Type B pancreatic cell (in vitro differentiated cells): ENCODE data around the gene ADAMTS6. TPM values are rescaled to one million over a fixed set of nuclear protein-coding genes. Genes with fewer than 3 reads are reported as not detected.
"Not testable (repeated sequence)": the region's sequence is repeated elsewhere in the genome, so short reads cannot be mapped to it uniquely, and the experiment has no call there.

Source experiments
- DNase-seq: peaks from one replicate; pipeline ENCODE4 v3.0.0; 2021; ENCODE audit warnings: mixed read lengths; ENCODE audit not compliant: unreplicated experiment; ENCODE audit errors: extremely low spot score
- H3K27ac Mint-ChIP-seq: 2 replicates; pipeline ENCODE4 v1.8.0; 2021; ENCODE audit warnings: mild to moderate bottlenecking, mixed read lengths
- H3K27me3 Mint-ChIP-seq: 2 replicates; pipeline ENCODE4 v1.8.0; 2021; ENCODE audit warnings: mixed read lengths
- H3K36me3 Mint-ChIP-seq: 2 replicates; pipeline ENCODE4 v1.8.0; 2021; ENCODE audit warnings: mixed read lengths
- H3K4me1 Mint-ChIP-seq: one replicate; pipeline ENCODE4 v1.8.0; 2021; ENCODE audit warnings: mixed read lengths; ENCODE audit not compliant: unreplicated experiment
- H3K4me3 Mint-ChIP-seq: 2 replicates; pipeline ENCODE4 v1.8.0; 2021; ENCODE audit warnings: mild to moderate bottlenecking, mixed read lengths
- H3K9me3 Mint-ChIP-seq: 2 replicates; pipeline ENCODE4 v1.8.0; 2021; ENCODE audit warnings: mixed read lengths
- total RNA-seq: library from RNA; stranded (reverse); gene quantifications from 2 replicates; pipeline ENCODE4 v1.2.1, GENCODE V29; 2021; ENCODE audit warnings: low replicate concordance
- TF ChIP-seq, protein P1 (sequence below): fragments of 200-600 bp; sonication (generic); conservative IDR thresholded peaks from 2 replicates; pipeline ENCODE4 v1.5.0; 2021; ENCODE audit warnings: antibody characterized with exemption, mild to moderate bottlenecking

Gene ADAMTS6
- total RNA-seq, 1 donor from 2014 or later, result 4.2 TPM

DNA sequence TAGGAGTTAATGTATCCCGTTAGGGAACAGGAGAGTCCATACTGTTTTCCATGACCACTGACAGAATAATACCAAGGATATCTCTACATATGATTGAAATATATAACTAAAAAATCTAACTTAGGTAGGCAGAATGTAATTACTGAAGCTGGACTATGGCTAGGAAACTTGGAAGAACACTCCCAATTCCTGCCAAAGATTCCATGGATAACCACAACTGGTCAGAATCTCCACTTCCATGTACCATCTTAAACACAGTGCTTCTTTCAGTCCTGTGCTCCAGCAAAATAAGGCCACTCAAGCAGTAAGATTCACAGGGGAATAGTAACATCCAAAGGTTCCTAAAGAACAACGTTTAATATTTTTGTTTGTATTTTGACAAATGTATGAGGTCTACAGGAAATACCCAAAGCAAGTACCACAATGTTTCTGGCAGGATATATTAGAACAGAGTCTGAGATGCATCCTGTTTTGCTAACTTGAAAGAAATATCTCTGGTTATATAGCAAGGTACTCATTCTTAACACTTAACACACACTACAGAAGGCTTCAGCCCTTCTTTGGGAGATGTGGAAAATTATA, 295.0 kb downstream of the ADAMTS6 start:
- Mint-ChIP-seq H3K27ac (no peak overlapping the region), H3K4me3 (no peak overlapping the region), H3K4me1 (peaks cover 5% of the 10 kb centered on the region), H3K9me3 (no peaks in the 10 kb centered on the region), H3K36me3 (no peaks in the 10 kb centered on the region), H3K27me3 (no peaks in the 10 kb centered on the region)
- TF ChIP-seq, protein P1, sequence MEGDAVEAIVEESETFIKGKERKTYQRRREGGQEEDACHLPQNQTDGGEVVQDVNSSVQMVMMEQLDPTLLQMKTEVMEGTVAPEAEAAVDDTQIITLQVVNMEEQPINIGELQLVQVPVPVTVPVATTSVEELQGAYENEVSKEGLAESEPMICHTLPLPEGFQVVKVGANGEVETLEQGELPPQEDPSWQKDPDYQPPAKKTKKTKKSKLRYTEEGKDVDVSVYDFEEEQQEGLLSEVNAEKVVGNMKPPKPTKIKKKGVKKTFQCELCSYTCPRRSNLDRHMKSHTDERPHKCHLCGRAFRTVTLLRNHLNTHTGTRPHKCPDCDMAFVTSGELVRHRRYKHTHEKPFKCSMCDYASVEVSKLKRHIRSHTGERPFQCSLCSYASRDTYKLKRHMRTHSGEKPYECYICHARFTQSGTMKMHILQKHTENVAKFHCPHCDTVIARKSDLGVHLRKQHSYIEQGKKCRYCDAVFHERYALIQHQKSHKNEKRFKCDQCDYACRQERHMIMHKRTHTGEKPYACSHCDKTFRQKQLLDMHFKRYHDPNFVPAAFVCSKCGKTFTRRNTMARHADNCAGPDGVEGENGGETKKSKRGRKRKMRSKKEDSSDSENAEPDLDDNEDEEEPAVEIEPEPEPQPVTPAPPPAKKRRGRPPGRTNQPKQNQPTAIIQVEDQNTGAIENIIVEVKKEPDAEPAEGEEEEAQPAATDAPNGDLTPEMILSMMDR, result no peak
- DNase-seq, result no peak

GRCh38 chr5:65185468-65185867, 296.3 kb downstream of the ADAMTS6 start:
- DNase-seq, result no peak
- H3K4me3 Mint-ChIP-seq, result no peak overlapping the region
- TF ChIP-seq, protein P1, result no peak
- H3K27me3 Mint-ChIP-seq, result no peaks in the 10 kb centered on the region
- H3K4me1 Mint-ChIP-seq, result peaks cover 5% of the 10 kb centered on the region
- H3K27ac Mint-ChIP-seq, result no peak overlapping the region
- no peaks in the 10 kb centered on the region for H3K36me3 Mint-ChIP-seq
- H3K9me3 Mint-ChIP-seq, result no peaks in the 10 kb centered on the region

- H3K4me1 Mint-ChIP-seq, result peaks cover 5% of the 10 kb centered on the region
- no peaks in the 10 kb centered on the region for H3K27me3 Mint-ChIP-seq
- H3K27ac Mint-ChIP-seq, result no peak overlapping the region
- H3K4me3 Mint-ChIP-seq, result no peak overlapping the region
- DNase-seq, result no peak
- no peaks in the 10 kb centered on the region for H3K36me3 Mint-ChIP-seq
- TF ChIP-seq, protein P1, result no peak
- H3K9me3 Mint-ChIP-seq, result no peaks in the 10 kb centered on the region
These were observed 296.9 kb downstream of the ADAMTS6 start for GRCh38 chr5:65184780-65185179.

GRCh38 chr5:65174231-65174630, 307.5 kb downstream of the ADAMTS6 start:
- not testable (repeated sequence) for H3K4me1 Mint-ChIP-seq, H3K27me3 Mint-ChIP-seq, DNase-seq

DNA sequence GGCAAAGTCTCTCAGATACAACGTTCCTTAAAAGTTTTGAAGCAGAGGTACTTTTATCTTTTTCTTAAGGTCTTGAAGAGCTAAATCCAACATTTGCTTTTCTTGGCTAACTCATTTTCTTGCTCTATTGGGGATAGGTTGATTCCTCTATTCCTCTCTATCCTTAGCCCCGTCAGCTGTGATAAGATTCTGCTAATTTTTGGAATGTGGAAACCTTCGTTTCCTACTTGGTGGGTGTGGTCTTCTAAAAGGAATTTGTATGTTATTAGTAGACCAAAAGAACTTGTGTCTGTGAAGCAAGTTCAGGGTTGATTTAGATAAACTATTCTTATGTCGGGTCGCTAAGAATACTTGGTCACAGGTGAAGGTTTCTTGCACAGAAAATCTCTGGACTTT, 308.6 kb downstream of the ADAMTS6 start:
- no peak for DNase-seq
- no peaks in the 10 kb centered on the region for H3K27me3 Mint-ChIP-seq
- H3K4me1 Mint-ChIP-seq, result no peaks in the 10 kb centered on the region
- H3K4me3 Mint-ChIP-seq, result no peak overlapping the region
- no peaks in the 10 kb centered on the region for H3K36me3 Mint-ChIP-seq
- no peak overlapping the region for H3K27ac Mint-ChIP-seq
- no peaks in the 10 kb centered on the region for H3K9me3 Mint-ChIP-seq
- TF ChIP-seq, protein P1, result no peak

More at GRCh38 chr5:65174231-65174630, 307.5 kb downstream of the ADAMTS6 start:
- H3K4me3 Mint-ChIP-seq, H3K9me3 Mint-ChIP-seq, H3K27ac Mint-ChIP-seq, H3K36me3 Mint-ChIP-seq: not testable (repeated sequence)

DNA sequence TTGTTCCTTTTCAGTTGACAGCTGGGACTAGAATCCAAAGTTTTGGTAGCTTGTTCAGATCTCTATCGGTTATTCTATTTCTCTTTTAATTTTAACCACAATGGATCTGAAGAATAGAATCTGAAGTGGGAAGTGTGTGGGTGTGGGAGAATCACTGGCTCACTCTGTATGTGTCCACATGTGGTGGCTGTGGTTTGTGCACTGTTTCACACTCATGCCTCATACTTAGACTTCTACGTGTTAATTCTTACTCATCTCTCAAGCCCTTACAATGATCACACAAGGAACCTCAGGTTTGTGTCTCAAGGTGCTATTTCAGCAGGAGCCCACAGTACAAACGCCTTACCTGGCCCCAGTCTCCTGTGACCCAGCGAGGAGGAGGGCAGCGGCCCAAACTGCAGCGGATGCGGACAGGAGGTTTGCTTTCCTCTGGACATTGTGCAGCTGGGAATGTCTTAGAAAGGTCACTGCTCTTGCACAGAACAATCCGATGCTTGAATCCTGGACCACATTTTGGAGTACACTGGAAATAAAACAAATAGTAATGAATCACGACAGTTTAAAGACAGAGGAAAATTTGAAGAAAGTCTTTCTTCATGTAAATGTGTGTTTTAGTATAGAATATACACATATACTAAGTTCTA, 309.1 kb downstream of the ADAMTS6 start:
- no peaks in the 10 kb centered on the region for H3K36me3 Mint-ChIP-seq
- no peaks in the 10 kb centered on the region for H3K4me1 Mint-ChIP-seq
- H3K9me3 Mint-ChIP-seq, result no peaks in the 10 kb centered on the region
- TF ChIP-seq, protein P1, result no peak
- no peak overlapping the region for H3K27ac Mint-ChIP-seq
- no peaks in the 10 kb centered on the region for H3K27me3 Mint-ChIP-seq
- no peak overlapping the region for H3K4me3 Mint-ChIP-seq
- DNase-seq, result no peak
